ENCODE data around the gene DUSP2. TPM values are rescaled to one million over a fixed set of nuclear protein-coding genes. Genes with fewer than 3 reads are reported as not detected.

DUSP2 gene
- polyA plus RNA-seq, 3 donors: 48.4 to 392 (median 66.1) TPM

DNA sequence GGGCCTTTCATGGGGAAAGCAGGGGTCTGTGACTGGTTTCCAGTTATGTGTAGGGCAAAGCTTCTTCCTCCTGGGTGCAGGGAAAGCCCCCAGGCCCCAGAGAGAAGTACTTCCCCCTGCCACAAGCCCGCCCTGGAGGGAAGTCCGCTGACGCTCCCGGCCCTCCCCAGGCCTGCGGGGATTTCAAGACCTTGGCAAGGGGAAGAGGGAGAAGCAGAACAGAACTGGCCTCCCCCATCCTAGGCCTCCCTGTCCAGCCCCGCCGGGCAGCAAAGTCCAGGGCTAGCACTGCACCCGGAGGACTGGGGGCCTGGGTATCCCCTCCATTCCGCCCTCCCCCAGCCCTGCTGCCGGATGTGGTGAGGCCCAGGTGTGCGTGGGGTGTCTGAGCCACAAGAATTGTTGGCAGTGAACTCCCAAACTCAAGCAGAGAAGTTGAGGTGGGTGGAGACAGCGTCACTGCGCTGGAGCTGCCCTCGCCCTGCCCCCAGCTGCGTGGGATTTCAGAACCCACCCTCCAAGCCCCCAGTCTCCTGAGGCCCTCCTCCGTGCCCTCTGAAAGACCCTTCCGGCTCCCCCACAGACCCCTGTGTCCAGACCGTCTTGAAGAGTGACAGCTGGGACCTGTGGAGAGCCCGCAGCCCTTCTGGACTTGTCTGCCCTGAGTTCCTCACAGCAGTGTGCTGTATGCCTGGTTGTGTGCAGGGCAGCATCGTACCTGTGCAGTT is 1.1 kb upstream of the DUSP2 start:
- H3K27me3 ChIP-seq (ENCODE audit: control insufficient read depth in 2 of 2, insufficient read depth in 2 of 2, low read length in 2 of 2): no peaks in the 10 kb centered on the region
- peaks cover 7% of the 10 kb centered on the region for H3K79me2 ChIP-seq (ENCODE audit: insufficient read depth, low read length)
- H3K9me3 ChIP-seq (replicated peaks in 1 of 2; ENCODE audit: control insufficient read depth in 1 of 2, insufficient read depth in 1 of 2, low read length in 2 of 2): no peaks in the 10 kb centered on the region
- peak overlapping the region; percentile 91 for H3K4me2 ChIP-seq (replicated peaks; ENCODE audit: extremely low read depth, low read length, poor library complexity, severe bottlenecking)
- Mint-ChIP-seq H3K4me1 (peaks cover 62% of the 10 kb centered on the region), H3K4me3 (peak overlapping the region; percentile 78 to 85), H3K27me3 (ENCODE audit: low read depth in 3 of 3) (peaks cover 0 to 13% (median 3%) of the 10 kb centered on the region in 3 donors), H3K36me3 (peaks cover 12 to 15% of the 10 kb centered on the region in 2 donors), H3K9me3 (peaks cover 0 to 3% (median 0%) of the 10 kb centered on the region in 7 donors), H3K27ac (peak overlapping the region; percentile 95 to 99 (median 98))
- 20% methylated on average over 9 of the region's 20 CpGs for WGBS (ENCODE audit: insufficient coverage)
- intact Hi-C loops (cut with micrococcal nuclease): loop anchor here (10.0 kb wide), 2 partner anchors 118 to 388 kb away; partner anchors contain the start of genes ARID5A (in 2 of the 2), CIAO1 (in 1 of the 2) and TMEM127 (in 1 of the 2)
- peak overlapping the region in 2 of 3 experiments; percentile 22 to 93 for H3K4me3 ChIP-seq (replicated peaks in 1 of 3; ENCODE audit: low read depth in 2 of 3, low read length in 3 of 3)
- peaks cover 33% of the 10 kb centered on the region for H4K20me1 ChIP-seq (ENCODE audit: insufficient read depth, low read length)
- H2AFZ ChIP-seq (ENCODE audit: insufficient read depth, low read depth, low read length, poor library complexity, severe bottlenecking): peak overlapping the region; percentile 16
- H3K4me1 ChIP-seq (ENCODE audit: control insufficient read depth in 1 of 2, insufficient read depth in 2 of 2, low read length in 2 of 2): peaks cover 49 to 59% of the 10 kb centered on the region in 2 donors
- H3K9ac ChIP-seq (ENCODE audit: insufficient read depth, low read length, poor library complexity, severe bottlenecking): peak overlapping the region; percentile 84
- no peaks in the 10 kb centered on the region for H3K36me3 ChIP-seq (replicated peaks in 1 of 2; ENCODE audit: control insufficient read depth in 1 of 2, insufficient read depth in 2 of 2, low read length in 2 of 2)
- peak overlapping the region; percentile 95 to 98 for H3K27ac ChIP-seq (ENCODE audit: low read depth in 1 of 2, low read length in 2 of 2)
- TF ChIP-seq, protein P1, sequence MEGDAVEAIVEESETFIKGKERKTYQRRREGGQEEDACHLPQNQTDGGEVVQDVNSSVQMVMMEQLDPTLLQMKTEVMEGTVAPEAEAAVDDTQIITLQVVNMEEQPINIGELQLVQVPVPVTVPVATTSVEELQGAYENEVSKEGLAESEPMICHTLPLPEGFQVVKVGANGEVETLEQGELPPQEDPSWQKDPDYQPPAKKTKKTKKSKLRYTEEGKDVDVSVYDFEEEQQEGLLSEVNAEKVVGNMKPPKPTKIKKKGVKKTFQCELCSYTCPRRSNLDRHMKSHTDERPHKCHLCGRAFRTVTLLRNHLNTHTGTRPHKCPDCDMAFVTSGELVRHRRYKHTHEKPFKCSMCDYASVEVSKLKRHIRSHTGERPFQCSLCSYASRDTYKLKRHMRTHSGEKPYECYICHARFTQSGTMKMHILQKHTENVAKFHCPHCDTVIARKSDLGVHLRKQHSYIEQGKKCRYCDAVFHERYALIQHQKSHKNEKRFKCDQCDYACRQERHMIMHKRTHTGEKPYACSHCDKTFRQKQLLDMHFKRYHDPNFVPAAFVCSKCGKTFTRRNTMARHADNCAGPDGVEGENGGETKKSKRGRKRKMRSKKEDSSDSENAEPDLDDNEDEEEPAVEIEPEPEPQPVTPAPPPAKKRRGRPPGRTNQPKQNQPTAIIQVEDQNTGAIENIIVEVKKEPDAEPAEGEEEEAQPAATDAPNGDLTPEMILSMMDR (IDR thresholded peaks at IDR 0.05): no peak
- peak; percentile 92 to 99 (median 95) for DNase-seq

DNA sequence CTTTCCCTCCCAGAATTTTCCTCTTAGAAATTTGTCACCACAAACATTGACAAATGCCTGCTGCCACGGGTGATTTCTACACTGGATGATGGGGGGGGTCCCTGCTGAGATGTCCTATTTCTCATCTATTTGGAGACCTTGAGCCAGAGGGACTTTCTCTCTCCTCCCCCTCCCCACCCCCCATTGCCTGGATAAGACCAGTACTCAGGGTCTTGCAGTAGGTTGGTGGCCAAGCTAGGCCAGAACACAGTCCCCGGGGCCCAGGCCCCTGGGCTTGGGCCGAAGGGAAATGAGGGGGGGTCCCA is 560 bp upstream of the DUSP2 start:
- H3K27ac Mint-ChIP-seq: peak overlapping the region; percentile 95 to 99 (median 98)
- H3K4me1 Mint-ChIP-seq: peaks cover 62% of the 10 kb centered on the region
- peak overlapping the region; percentile 76 to 78 for H3K4me3 Mint-ChIP-seq
- Histone ChIP-seq H3K36me3 (replicated peaks in 1 of 2; ENCODE audit: control insufficient read depth in 1 of 2, insufficient read depth in 2 of 2, low read length in 2 of 2) (no peaks in the 10 kb centered on the region), H3K9ac (ENCODE audit: insufficient read depth, low read length, poor library complexity, severe bottlenecking) (peak overlapping the region; percentile 84), H3K27me3 (ENCODE audit: control insufficient read depth in 2 of 2, insufficient read depth in 2 of 2, low read length in 2 of 2) (no peaks in the 10 kb centered on the region), H3K9me3 (replicated peaks in 1 of 2; ENCODE audit: control insufficient read depth in 1 of 2, insufficient read depth in 1 of 2, low read length in 2 of 2) (no peaks in the 10 kb centered on the region), H3K4me3 (replicated peaks in 1 of 3; ENCODE audit: low read depth in 2 of 3, low read length in 3 of 3) (peak overlapping the region; percentile 10 to 93 (median 22)), H3K27ac (ENCODE audit: low read depth in 1 of 2, low read length in 2 of 2) (peak overlapping the region; percentile 95 to 98), H2AFZ (ENCODE audit: insufficient read depth, low read depth, low read length, poor library complexity, severe bottlenecking) (no peak overlapping the region), H3K4me2 (replicated peaks; ENCODE audit: extremely low read depth, low read length, poor library complexity, severe bottlenecking) (peak overlapping the region; percentile 91), H4K20me1 (ENCODE audit: insufficient read depth, low read length) (peaks cover 33% of the 10 kb centered on the region), H3K79me2 (ENCODE audit: insufficient read depth, low read length) (peaks cover 7% of the 10 kb centered on the region), H3K4me1 (ENCODE audit: control insufficient read depth in 1 of 2, insufficient read depth in 2 of 2, low read length in 2 of 2) (peaks cover 49 to 59% of the 10 kb centered on the region in 2 donors)
- TF ChIP-seq, protein P1 (IDR thresholded peaks at IDR 0.05): no peak
- peaks cover 12 to 15% of the 10 kb centered on the region in 2 donors for H3K36me3 Mint-ChIP-seq
- intact Hi-C loops (cut with micrococcal nuclease): loop anchor here (10.0 kb wide), 2 partner anchors 119 to 389 kb away; partner anchors contain the start of genes ARID5A (in 2 of the 2), CIAO1 (in 1 of the 2) and TMEM127 (in 1 of the 2)
- peaks cover 0 to 3% (median 0%) of the 10 kb centered on the region in 7 donors for H3K9me3 Mint-ChIP-seq
- 0% methylated on average over 2 of the region's 3 CpGs for WGBS (ENCODE audit: insufficient coverage)
- peak in 2 of 3 donors; percentile 37 to 85 for DNase-seq
- peaks cover 0 to 13% (median 3%) of the 10 kb centered on the region in 3 donors for H3K27me3 Mint-ChIP-seq (ENCODE audit: low read depth in 3 of 3)
